Vagina (tissue), 2 donors: ENCODE measurements around the gene COL6A5. TPM values are rescaled to one million over a fixed set of nuclear protein-coding genes. Genes with fewer than 3 reads are reported as not detected.

Source experiments
- DNase-seq, 2 donors: peaks; one replicate each; pipeline ENCODE4 v3.0.0-alpha.2; 2017; ENCODE audit errors: extremely low spot score in 2 of 2
- H3K27ac ChIP-seq: fragments of 200-600 bp; sonication (generic); one replicate; pipeline ENCODE4 v1.5.1; 2019
- H3K27me3 ChIP-seq: fragments of 200-600 bp; sonication (generic); one replicate; pipeline ENCODE4 v1.5.1; 2019
- H3K36me3 ChIP-seq, 2 donors: fragments of 200-600 bp; sonication (generic); one replicate each; pipeline ENCODE4 v1.5.1; 2017 to 2019
- H3K4me1 ChIP-seq: fragments of 200-600 bp; sonication (generic); one replicate; pipeline ENCODE4 v1.5.1; 2019
- H3K4me3 ChIP-seq, 2 donors: fragments of 200-600 bp; sonication (generic); 1 replicate in 1 of 2; 2 replicates in 1 of 2; pipeline ENCODE4 v1.5.1; 2016 to 2019
- H3K9me3 ChIP-seq: fragments of 200-600 bp; sonication (generic); one replicate; pipeline ENCODE4 v1.5.1; 2019
- POLR2A ChIP-seq, 2 donors: fragments of 450-650 bp; IDR thresholded peaks; one replicate each; pipeline ENCODE4 v1.6.1; 2017; ENCODE audit warnings: antibody characterized with exemption in 2 of 2, mild to moderate bottlenecking in 2 of 2, moderate library complexity in 2 of 2
- POLR2AphosphoS5 ChIP-seq, 2 donors: sonication (generic); formaldehyde crosslinking; IDR thresholded peaks; one replicate each; pipeline ENCODE4 v1.9.0; 2017; ENCODE audit warnings: antibody characterized with exemption in 2 of 2, mild to moderate bottlenecking in 2 of 2, low read depth in 1 of 2; ENCODE audit not compliant: insufficient read depth in 1 of 2
- intact Hi-C: fragments of 100-400 bp; cut with DNase I; formaldehyde crosslinking; loops from one replicate; pipeline ENCODE4 v1.15.1; 2023
- total RNA-seq: library from RNA; depleted of rRNA; stranded (reverse); fragments of >200 nt; gene quantifications from one replicate; pipeline ENCODE4 v1.2.3, GENCODE V29; 2016
- TF ChIP-seq, protein P1 (sequence below), 3 experiments: fragments of 450-650 bp in 2 of 3; fragments of 200-600 bp in 1 of 3; sonication (generic) in 1 of 3; IDR thresholded peaks; one replicate each; pipeline ENCODE4 v1.5.1; 2017 to 2019; ENCODE audit warnings: antibody characterized with exemption in 3 of 3, mild to moderate bottlenecking in 2 of 3, moderate library complexity in 2 of 3

COL6A5 gene
- total RNA-seq, 1 donor from 2014 or later: not detected

DNA sequence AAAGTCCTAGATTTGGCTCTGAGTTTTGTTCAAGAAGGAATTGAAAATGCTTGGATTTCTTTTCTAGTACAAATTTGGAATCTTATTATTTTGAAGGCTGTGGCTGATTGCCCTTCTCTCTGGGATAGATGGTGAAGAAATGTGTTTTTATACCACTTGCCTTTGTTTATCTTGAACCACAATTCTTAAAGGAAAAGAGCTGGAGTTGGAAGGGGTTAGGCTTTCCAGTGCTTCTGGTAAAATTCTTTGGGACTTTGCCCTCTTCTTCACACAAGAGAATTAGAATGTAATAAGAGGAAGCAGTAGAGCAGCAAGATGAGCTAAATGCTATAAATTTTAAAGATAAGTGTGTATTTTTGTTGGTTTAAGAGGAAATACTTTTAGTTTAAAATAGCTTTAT, 65.8 kb downstream of the COL6A5 start:
- TF ChIP-seq, protein P1, sequence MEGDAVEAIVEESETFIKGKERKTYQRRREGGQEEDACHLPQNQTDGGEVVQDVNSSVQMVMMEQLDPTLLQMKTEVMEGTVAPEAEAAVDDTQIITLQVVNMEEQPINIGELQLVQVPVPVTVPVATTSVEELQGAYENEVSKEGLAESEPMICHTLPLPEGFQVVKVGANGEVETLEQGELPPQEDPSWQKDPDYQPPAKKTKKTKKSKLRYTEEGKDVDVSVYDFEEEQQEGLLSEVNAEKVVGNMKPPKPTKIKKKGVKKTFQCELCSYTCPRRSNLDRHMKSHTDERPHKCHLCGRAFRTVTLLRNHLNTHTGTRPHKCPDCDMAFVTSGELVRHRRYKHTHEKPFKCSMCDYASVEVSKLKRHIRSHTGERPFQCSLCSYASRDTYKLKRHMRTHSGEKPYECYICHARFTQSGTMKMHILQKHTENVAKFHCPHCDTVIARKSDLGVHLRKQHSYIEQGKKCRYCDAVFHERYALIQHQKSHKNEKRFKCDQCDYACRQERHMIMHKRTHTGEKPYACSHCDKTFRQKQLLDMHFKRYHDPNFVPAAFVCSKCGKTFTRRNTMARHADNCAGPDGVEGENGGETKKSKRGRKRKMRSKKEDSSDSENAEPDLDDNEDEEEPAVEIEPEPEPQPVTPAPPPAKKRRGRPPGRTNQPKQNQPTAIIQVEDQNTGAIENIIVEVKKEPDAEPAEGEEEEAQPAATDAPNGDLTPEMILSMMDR (IDR thresholded peaks at IDR 0.05): no peak
- TF ChIP-seq POLR2A (IDR thresholded peaks at IDR 0.05) (no peak), POLR2AphosphoS5 (IDR thresholded peaks at IDR 0.05; ENCODE audit: insufficient read depth in 1 of 2, low read depth in 1 of 2) (no peak)
- no peaks in the 10 kb centered on the region for H3K27me3 ChIP-seq
- DNase-seq: no peak
- no peaks in the 10 kb centered on the region for H3K36me3 ChIP-seq
- no peaks in the 10 kb centered on the region for H3K9me3 ChIP-seq
- H3K27ac ChIP-seq: no peak overlapping the region
- no peak overlapping the region for H3K4me3 ChIP-seq
- intact Hi-C loops: no loop called here
- H3K4me1 ChIP-seq: no peaks in the 10 kb centered on the region

DNA sequence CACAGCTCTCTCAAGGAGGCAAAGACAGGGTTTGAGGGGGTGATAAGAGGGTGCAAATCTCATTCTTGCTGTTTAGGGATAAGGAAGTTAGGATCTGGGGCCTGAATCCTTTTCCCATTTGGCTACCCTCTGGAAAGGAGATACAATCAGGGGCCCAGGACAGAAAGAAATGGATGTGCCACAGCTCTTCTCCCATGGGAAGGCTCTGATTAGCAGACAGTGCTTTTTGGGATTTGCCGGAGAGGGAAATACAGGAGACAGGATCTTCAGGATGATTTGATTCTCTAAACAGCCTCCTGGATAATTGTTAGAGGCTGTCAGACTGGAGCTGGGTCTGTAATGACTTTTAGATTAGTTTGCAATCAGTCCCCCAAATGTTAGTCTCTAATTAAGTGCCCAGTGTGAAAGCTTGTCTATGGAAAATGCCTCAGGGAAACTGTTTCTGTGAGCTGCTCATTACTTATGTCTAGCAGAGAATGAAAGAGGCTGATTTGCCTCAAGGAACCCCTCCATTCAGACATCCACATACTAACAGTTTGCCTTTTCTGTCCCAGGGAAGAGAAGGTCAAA, 67.6 kb downstream of the COL6A5 start:
- H3K4me3 ChIP-seq: no peak overlapping the region
- no peaks in the 10 kb centered on the region for H3K9me3 ChIP-seq
- no peaks in the 10 kb centered on the region for H3K27me3 ChIP-seq
- H3K27ac ChIP-seq: no peak overlapping the region
- no peaks in the 10 kb centered on the region for H3K4me1 ChIP-seq
- no peak for DNase-seq
- H3K36me3 ChIP-seq: no peaks in the 10 kb centered on the region
- intact Hi-C loops: no loop called here
- TF ChIP-seq POLR2A (IDR thresholded peaks at IDR 0.05) (no peak), POLR2AphosphoS5 (IDR thresholded peaks at IDR 0.05; ENCODE audit: insufficient read depth in 1 of 2, low read depth in 1 of 2) (no peak)
- TF ChIP-seq, protein P1 (IDR thresholded peaks at IDR 0.05): no peak

DNA sequence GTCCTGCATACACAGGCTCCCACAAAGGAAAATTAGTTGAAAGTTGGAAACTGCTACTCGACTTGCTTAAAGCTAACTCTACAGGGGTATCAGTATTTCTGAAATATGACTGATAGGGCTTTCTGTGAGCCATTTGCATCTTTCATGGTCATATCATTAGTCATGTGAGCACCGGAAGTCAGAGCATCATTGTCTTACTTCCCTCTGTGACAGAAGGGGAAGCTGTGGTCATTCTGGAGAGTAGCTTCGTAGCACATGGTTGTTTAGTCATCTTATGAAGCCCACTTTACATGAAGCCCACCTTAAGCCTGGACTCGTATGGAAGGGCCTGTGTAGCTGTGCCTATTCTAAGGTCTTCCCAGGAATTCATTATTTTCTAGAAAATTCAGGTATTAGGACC, 69.0 kb downstream of the COL6A5 start:
- Histone ChIP-seq H3K4me3 (no peak overlapping the region), H3K27me3 (no peaks in the 10 kb centered on the region), H3K36me3 (no peaks in the 10 kb centered on the region), H3K4me1 (no peaks in the 10 kb centered on the region), H3K9me3 (no peaks in the 10 kb centered on the region), H3K27ac (no peak overlapping the region)
- TF ChIP-seq, protein P1 (IDR thresholded peaks at IDR 0.05): no peak
- TF ChIP-seq POLR2AphosphoS5 (IDR thresholded peaks at IDR 0.05; ENCODE audit: insufficient read depth in 1 of 2, low read depth in 1 of 2) (no peak), POLR2A (IDR thresholded peaks at IDR 0.05) (no peak)
- DNase-seq: no peak
- intact Hi-C loops: no loop called here

DNA sequence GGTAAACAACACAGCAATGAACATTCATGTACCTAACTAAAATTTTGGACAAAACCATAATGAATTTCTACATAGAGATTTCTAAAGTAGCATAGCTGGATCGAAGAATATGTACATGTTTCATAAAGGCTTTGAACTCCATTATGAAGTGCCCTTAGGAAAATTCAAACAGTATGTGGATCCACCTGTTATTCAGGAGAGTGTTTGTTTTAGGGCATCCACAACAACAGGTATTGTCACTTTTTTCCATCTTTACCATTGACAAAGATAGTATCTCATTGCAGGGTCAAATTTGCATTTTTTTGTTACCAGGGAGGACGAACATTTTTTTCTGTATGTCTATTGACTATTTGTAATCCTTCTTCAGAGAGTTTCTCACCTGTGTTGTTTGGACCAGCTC, 75.0 kb downstream of the COL6A5 start:
- Histone ChIP-seq H3K36me3 (no peaks in the 10 kb centered on the region), H3K4me1 (no peaks in the 10 kb centered on the region), H3K27ac (no peak overlapping the region), H3K9me3 (no peaks in the 10 kb centered on the region), H3K27me3 (no peaks in the 10 kb centered on the region), H3K4me3 (no peak overlapping the region)
- TF ChIP-seq POLR2AphosphoS5 (IDR thresholded peaks at IDR 0.05; ENCODE audit: insufficient read depth in 1 of 2, low read depth in 1 of 2) (no peak), POLR2A (IDR thresholded peaks at IDR 0.05) (no peak)
- TF ChIP-seq, protein P1 (IDR thresholded peaks at IDR 0.05): no peak
- DNase-seq: no peak
- intact Hi-C loops: no loop called here

DNA sequence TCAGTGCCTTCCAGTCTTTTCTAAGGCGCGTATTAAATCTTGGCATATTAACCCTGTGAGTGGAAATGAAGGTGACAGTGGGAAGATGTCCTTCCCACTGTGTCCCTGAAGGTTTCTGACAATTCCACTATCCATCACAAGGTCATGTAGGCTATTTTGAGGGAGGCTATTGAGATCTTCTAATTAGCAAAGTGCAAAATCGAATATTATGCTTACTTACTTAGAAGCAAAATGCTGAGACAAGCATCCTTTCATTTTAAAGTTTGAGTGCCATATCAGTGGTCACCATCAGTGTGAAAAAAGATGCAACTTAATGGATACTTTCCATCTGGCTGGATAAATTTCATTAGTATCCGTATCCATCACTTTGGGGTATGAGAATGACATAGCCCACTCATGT, 77.6 kb downstream of the COL6A5 start:
- H3K27me3 ChIP-seq: no peaks in the 10 kb centered on the region
- H3K36me3 ChIP-seq: no peaks in the 10 kb centered on the region
- H3K27ac ChIP-seq: no peak overlapping the region
- no peak for DNase-seq
- no peaks in the 10 kb centered on the region for H3K9me3 ChIP-seq
- TF ChIP-seq POLR2AphosphoS5 (IDR thresholded peaks at IDR 0.05; ENCODE audit: insufficient read depth in 1 of 2, low read depth in 1 of 2) (no peak), POLR2A (IDR thresholded peaks at IDR 0.05) (no peak)
- TF ChIP-seq, protein P1 (IDR thresholded peaks at IDR 0.05): no peak
- H3K4me1 ChIP-seq: no peaks in the 10 kb centered on the region
- intact Hi-C loops: no loop called here
- no peak overlapping the region for H3K4me3 ChIP-seq
